Kidney epithelial cell (primary cell): ENCODE data around the gene SLC2A5. TPM values are rescaled to one million over a fixed set of nuclear protein-coding genes. Genes with fewer than 3 reads are reported as not detected.

Experiments
- DNase-seq: peaks from one replicate; pipeline ENCODE4 v3.0.0-alpha.2; 2010; ENCODE audit warnings: low read depth
- H3K27me3 ChIP-seq: 2 replicates; pipeline ENCODE4 v1.6.0; 2011; ENCODE audit warnings: low read length; ENCODE audit not compliant: control insufficient read depth, insufficient read depth
- H3K36me3 ChIP-seq: 2 replicates; pipeline ENCODE4 v1.5.1; 2011; ENCODE audit warnings: low read length; ENCODE audit not compliant: control insufficient read depth, insufficient read depth
- H3K4me3 ChIP-seq: 2 replicates; pipeline ENCODE4 v1.5.1; 2011; ENCODE audit warnings: low read depth, mild to moderate bottlenecking, control low read depth, low read length
- CTCF ChIP-seq: IDR thresholded peaks from 2 replicates; pipeline ENCODE4 v1.5.1; 2011; ENCODE audit warnings: mild to moderate bottlenecking, moderate library complexity, low read length, control low read depth, inconsistent platforms; ENCODE audit not compliant: insufficient read depth, poor library complexity, severe bottlenecking
- total RNA-seq: library from RNA; depleted of rRNA; stranded (reverse); fragments of >200 nt; gene quantifications from 2 replicates; pipeline ENCODE4 v1.2.3, GENCODE V29; 2015

Gene SLC2A5
- total RNA-seq, 1 donor from 2014 or later = not detected

- Histone ChIP-seq H3K27me3 (peaks cover 3% of the 10 kb centered on the region), H3K36me3 (no peaks in the 10 kb centered on the region), H3K4me3 (no peak overlapping the region)
- DNase-seq = no peak
- TF ChIP-seq CTCF = no peak
Measured at GRCh38 chr1:9016455-9016854, 53.0 kb downstream of the SLC2A5 start.

DNA sequence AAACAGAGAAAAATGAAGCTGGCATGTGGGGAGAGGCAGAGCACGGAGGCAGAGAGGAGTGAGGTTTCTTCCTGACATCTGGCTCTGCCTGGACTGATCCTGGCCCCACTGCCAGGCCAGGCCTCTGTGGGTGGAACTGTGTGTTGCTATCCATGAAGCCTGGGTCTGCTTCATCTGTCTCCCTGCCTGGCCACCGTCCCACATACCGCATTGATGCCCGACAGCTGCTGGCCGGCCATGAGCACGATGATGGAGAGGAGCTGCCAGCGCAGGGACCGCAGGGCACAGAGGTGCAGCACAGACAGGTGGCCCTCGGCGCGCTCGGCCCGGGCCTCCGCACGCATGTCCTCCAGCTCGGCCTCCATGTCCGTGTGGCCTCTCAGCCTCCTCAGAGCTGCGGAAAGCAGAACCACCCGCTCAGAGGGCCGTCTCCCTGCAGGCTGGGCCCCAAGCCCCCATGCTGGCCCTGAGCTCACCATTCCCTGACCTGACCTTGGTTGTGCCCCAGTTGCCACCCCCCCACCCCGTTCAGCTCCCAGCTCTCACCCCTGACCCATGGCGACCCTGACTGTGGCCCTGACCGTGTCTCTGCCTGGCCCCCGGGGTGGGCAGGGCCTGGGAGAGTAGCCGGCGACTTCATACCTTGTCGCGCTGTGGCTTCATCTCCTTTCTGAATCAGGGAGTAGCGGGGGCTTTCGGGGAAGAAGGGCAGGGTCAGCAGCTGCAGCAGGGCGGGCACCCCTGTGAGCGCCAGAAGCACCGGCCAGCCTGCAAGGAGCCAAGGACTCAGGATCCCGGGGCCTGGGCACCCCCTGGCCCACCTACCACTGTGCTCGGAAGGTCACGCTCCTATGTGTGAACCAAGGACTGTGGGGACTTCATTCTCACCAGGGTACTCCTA lies 54.7 kb downstream of the SLC2A5 start:
- H3K36me3 ChIP-seq = no peaks in the 10 kb centered on the region
- H3K27me3 ChIP-seq = peaks cover 2% of the 10 kb centered on the region
- H3K4me3 ChIP-seq = no peak overlapping the region
- no peak for DNase-seq
- TF ChIP-seq CTCF = no peak

GRCh38 chr1:9013819-9014218 lies 55.6 kb downstream of the SLC2A5 start:
- Histone ChIP-seq H3K4me3 (no peak overlapping the region), H3K27me3 (peaks cover 2% of the 10 kb centered on the region), H3K36me3 (no peaks in the 10 kb centered on the region)
- DNase-seq = no peak
- no peak for TF ChIP-seq CTCF

DNA sequence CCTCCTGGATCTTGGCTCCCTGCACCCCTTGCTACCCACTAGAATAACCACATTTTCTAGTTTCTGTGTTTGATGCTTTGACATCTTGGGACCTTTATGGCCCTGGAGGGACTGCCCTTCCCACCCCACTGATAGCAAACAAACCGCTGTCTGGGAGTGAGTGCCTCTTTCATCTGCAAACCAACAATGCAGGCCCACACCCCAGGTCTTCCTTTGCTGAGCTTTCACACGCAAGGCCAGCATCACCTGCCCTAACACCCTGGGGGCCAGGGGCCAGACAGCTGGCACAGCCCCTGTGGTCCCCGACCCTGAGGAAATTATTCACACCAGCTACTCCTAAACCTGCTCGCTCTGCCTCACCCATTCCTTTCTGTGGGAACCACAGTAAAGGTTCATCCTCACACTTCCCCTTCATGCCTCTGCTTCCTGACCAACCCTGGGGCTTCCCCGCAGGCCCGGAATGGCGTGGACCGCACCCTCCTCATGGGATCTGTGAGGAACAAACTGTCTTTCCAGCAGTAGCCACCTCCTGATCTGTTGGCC lies 58.6 kb downstream of the SLC2A5 start:
- Histone ChIP-seq H3K27me3 (peaks cover 2% of the 10 kb centered on the region), H3K36me3 (no peaks in the 10 kb centered on the region), H3K4me3 (no peak overlapping the region)
- DNase-seq = no peak
- no peak for TF ChIP-seq CTCF

- H3K36me3 ChIP-seq = no peaks in the 10 kb centered on the region
- peaks cover 2% of the 10 kb centered on the region for H3K27me3 ChIP-seq
- no peak for DNase-seq
- peak; percentile 63 for TF ChIP-seq CTCF
- no peak overlapping the region for H3K4me3 ChIP-seq
Measured at GRCh38 chr1:9009438-9010370, 59.7 kb downstream of the SLC2A5 start.
